Cardiac muscle cell (in vitro differentiated cells and primary cell): ENCODE measurements around the gene NOTCH4. TPM values are rescaled to one million over a fixed set of nuclear protein-coding genes. Genes with fewer than 3 reads are reported as not detected.

Experiments
- DNase-seq, 2 donors: peaks; one replicate each; pipeline versions ENCODE4 v3.0.0 to v3.0.0-alpha.2; 2010 to 2017; ENCODE audit warnings: low read depth in 1 of 2, low spot score in 1 of 2
- H3K27ac ChIP-seq: fragments of 200-600 bp; sonication (generic); 2 replicates; pipeline ENCODE4 v1.5.1; 2016
- H3K27me3 ChIP-seq: fragments of 200-600 bp; sonication (generic); 2 replicates; pipeline ENCODE4 v1.6.0; 2016; ENCODE audit warnings: control low read depth
- H3K36me3 ChIP-seq: fragments of 200-600 bp; sonication (generic); 2 replicates; pipeline ENCODE4 v1.5.1; 2016; ENCODE audit warnings: control low read depth
- H3K4me1 ChIP-seq: fragments of 200-600 bp; sonication (generic); 2 replicates; pipeline ENCODE4 v1.8.1; 2017; ENCODE audit warnings: low read depth, mild to moderate bottlenecking, mixed run types
- H3K4me3 ChIP-seq: fragments of 200-600 bp; sonication (generic); 2 replicates; pipeline ENCODE4 v1.5.1; 2016; ENCODE audit warnings: mild to moderate bottlenecking
- H3K9me3 ChIP-seq: fragments of 200-600 bp; sonication (generic); 2 replicates; pipeline ENCODE4 v1.5.1; 2017; ENCODE audit warnings: low read depth, mild to moderate bottlenecking, control low read depth
- CTCF ChIP-seq: IDR thresholded peaks from 2 replicates; pipeline ENCODE4 v1.5.1; 2012; ENCODE audit warnings: low read depth, mild to moderate bottlenecking, low read length
- polyA plus RNA-seq: library from polyadenylated mRNA; unstranded; fragments of >200 nt; fragmentation: Nextera tagmentation; extraction: Ambion mirVana; gene quantifications from 2 replicates; pipeline ENCODE4 v1.2.1, GENCODE V29; 2016
- total RNA-seq: library from RNA; depleted of rRNA; stranded (reverse); fragments of >200 nt; gene quantifications from 2 replicates; pipeline ENCODE4 v1.2.3, GENCODE V29; 2016

NOTCH4 gene
- total and polyA plus RNA-seq, 2 experiments from 2014 or later = 3.2 to 5.0 TPM

DNA sequence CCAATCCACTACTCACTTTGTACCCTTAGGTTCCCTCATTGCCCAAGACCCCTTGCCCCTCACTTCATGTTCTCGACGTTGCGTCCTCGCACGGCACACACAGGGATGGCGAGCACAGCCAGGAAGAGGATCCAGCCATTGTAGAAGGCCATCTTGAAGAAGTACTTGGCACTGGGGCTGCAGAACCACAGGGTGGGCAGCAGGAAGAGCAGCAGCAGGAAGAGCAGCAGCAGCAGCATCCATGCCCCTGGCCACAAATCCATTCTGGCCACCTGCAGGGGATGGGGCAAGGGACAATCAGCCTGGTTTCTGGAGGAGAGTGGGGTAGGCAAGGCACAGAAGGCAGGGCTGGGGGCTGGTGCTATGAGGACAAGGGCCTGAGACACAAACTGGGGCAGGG, 52.6 kb downstream of the NOTCH4 start:
- Histone ChIP-seq H3K4me3 (no peak overlapping the region), H3K4me1 (peaks cover 33% of the 10 kb centered on the region), H3K27me3 (no peaks in the 10 kb centered on the region), H3K36me3 (peaks cover 5% of the 10 kb centered on the region), H3K9me3 (no peaks in the 10 kb centered on the region), H3K27ac (no peak overlapping the region)
- TF ChIP-seq CTCF = no peak
- DNase-seq = no peak

DNA sequence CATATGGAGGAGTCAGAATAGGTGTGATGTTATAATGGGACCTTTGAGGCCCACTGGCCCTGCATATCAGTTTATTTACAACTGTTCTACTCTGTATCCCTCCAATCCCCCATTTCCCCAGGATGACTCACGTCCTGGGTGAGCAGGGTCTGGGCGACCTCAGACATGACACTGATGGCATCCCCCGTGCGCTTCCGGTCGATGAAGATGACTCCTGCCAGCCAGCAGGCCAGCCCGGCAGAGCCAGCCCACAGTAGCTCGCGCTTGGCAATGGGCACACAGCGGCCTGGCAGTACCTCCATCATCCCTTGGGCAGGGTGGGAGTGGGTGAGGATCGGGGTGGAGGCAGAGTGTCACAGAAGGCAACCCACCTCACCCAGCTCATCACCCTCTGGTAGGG, 53.6 kb downstream of the NOTCH4 start:
- peaks cover 5% of the 10 kb centered on the region for H3K36me3 ChIP-seq
- no peak for TF ChIP-seq CTCF

GRCh38 chr6:32168807-32169591, 54.9 kb downstream of the NOTCH4 start:
- Histone ChIP-seq H3K9me3 (no peaks in the 10 kb centered on the region), H3K4me1 (peaks cover 26% of the 10 kb centered on the region), H3K27me3 (no peaks in the 10 kb centered on the region), H3K4me3 (no peak overlapping the region), H3K27ac (peak overlapping the region; percentile 95), H3K36me3 (peaks cover 5% of the 10 kb centered on the region)
- no peak for TF ChIP-seq CTCF
- DNase-seq = peak in 1 of 2 donors; percentile 47

More for the DNA sequence above, 53.6 kb downstream of the NOTCH4 start:
- Histone ChIP-seq H3K4me1 (peaks cover 33% of the 10 kb centered on the region), H3K27me3 (no peaks in the 10 kb centered on the region), H3K27ac (peak overlapping the region; percentile 95), H3K4me3 (no peak overlapping the region), H3K9me3 (no peaks in the 10 kb centered on the region)
- DNase-seq = no peak

- Histone ChIP-seq H3K4me1 (peaks cover 26% of the 10 kb centered on the region), H3K27ac (peak overlapping the region; percentile 95)
Measured at GRCh38 chr6:32168350-32168749, 55.5 kb downstream of the NOTCH4 start.

GRCh38 chr6:32167761-32168262, 56.1 kb downstream of the NOTCH4 start:
- no peak for TF ChIP-seq CTCF
- Histone ChIP-seq H3K36me3 (peaks cover 5% of the 10 kb centered on the region), H3K27ac (peak overlapping the region; percentile 95), H3K4me1 (peaks cover 26% of the 10 kb centered on the region), H3K4me3 (no peak overlapping the region), H3K27me3 (no peaks in the 10 kb centered on the region), H3K9me3 (no peaks in the 10 kb centered on the region)
- DNase-seq = peak; percentile 41 to 84

More at GRCh38 chr6:32168350-32168749, 55.5 kb downstream of the NOTCH4 start:
- Histone ChIP-seq H3K36me3 (peaks cover 5% of the 10 kb centered on the region), H3K9me3 (no peaks in the 10 kb centered on the region), H3K4me3 (no peak overlapping the region), H3K27me3 (no peaks in the 10 kb centered on the region)
- DNase-seq = no peak
- no peak for TF ChIP-seq CTCF
